PC-3 (cell line): ENCODE results near the gene MGAM2.

Experiments
- CTCF ChIP-seq: fragments of 300-600 bp; sonication (generic); conservative IDR thresholded peaks from 2 replicates; pipeline ENCODE4 v1.5.1; 2017; ENCODE audit warnings: antibody characterized with exemption, low read depth, mild to moderate bottlenecking, low read length
- EZH2 ChIP-seq: fragments of 300-600 bp; sonication (generic); IDR thresholded peaks from one replicate; pipeline ENCODE4 v1.6.1; 2017; ENCODE audit warnings: antibody characterized with exemption, mild to moderate bottlenecking, low read length; ENCODE audit not compliant: unreplicated experiment

GRCh38 chr7:142150869-142151268 lies 39.4 kb downstream of the MGAM2 start:
- no peak for TF ChIP-seq CTCF
- TF ChIP-seq EZH2: no peak
